Activated CD8-positive, alpha-beta T cell treated with anti-CD3 and anti-CD28 coated beads for 36 hours (primary cell): Measurements from ENCODE around the gene IL17B. TPM values are rescaled to one million over a fixed set of nuclear protein-coding genes. Genes with fewer than 3 reads are reported as not detected.

Experiments
- ATAC-seq: fragments of 200-7000 bp; cut with Tn5 transposase; one replicate; pipeline ENCODE4 v1.10.0; 2021; ENCODE audit warnings: mild to moderate bottlenecking, moderate library complexity
- CTCF ChIA-PET: fragments of 350-600 bp; sonication (Branson Sonifier 250); formaldehyde crosslinking; loops from one replicate; lab custom pipeline; 2021; ENCODE audit warnings: antibody characterized with exemption; lab: Charles Lee
- POLR2A ChIA-PET: fragments of 350-600 bp; sonication (Branson Sonifier 250); formaldehyde crosslinking; loops from one replicate; lab custom pipeline; 2021; ENCODE audit warnings: antibody characterized with exemption; lab: Charles Lee
- DNase-seq: peaks from one replicate; pipeline ENCODE4 v3.0.0-alpha.2; 2020
- H3K27ac Mint-ChIP-seq: one replicate; pipeline ENCODE4 v1.8.0; 2021; ENCODE audit warnings: mild to moderate bottlenecking, mixed read lengths
- H3K27me3 Mint-ChIP-seq: one replicate; pipeline ENCODE4 v1.8.0; 2021; ENCODE audit warnings: mixed read lengths
- H3K36me3 Mint-ChIP-seq: one replicate; pipeline ENCODE4 v1.8.0; 2021; ENCODE audit warnings: low read depth, mixed read lengths
- H3K4me1 Mint-ChIP-seq: one replicate; pipeline ENCODE4 v1.8.0; 2021; ENCODE audit warnings: low read depth, mixed read lengths
- H3K4me3 Mint-ChIP-seq: one replicate; pipeline ENCODE4 v1.8.0; 2021; ENCODE audit warnings: mild to moderate bottlenecking, moderate library complexity, mixed read lengths
- H3K9me3 Mint-ChIP-seq: one replicate; pipeline ENCODE4 v1.8.0; 2021; ENCODE audit warnings: mixed read lengths
- CTCF ChIP-seq: fragments of 200-600 bp; IDR thresholded peaks from one replicate; pipeline ENCODE4 v1.8.0; 2022; ENCODE audit warnings: antibody characterized with exemption, mild to moderate bottlenecking
- intact Hi-C: fragments of 100-400 bp; cut with micrococcal nuclease; formaldehyde crosslinking; loops from one replicate; pipeline ENCODE4 v1.10.0; 2022
- total RNA-seq, 2 experiments: library from RNA; stranded (reverse); gene quantifications; one replicate each; pipeline ENCODE4 v1.2.3, GENCODE V29; 2021

The IL17B gene
- total RNA-seq, 2 experiments from 2014 or later = not detected

- H3K27me3 Mint-ChIP-seq = no peaks in the 10 kb centered on the region
- intact Hi-C loops = no loop called here
- no peaks in the 10 kb centered on the region for H3K9me3 Mint-ChIP-seq
- H3K4me3 Mint-ChIP-seq = no peak overlapping the region
- ChIA-PET POLR2A (no interaction called here), CTCF (interaction anchor here (1.4 to 2.1 kb wide), 3 partner anchors 38 to 112 kb away, joined by 3 to 5 read pairs (median 4); no protein-coding TSS in a partner anchor)
- no peaks in the 10 kb centered on the region for H3K36me3 Mint-ChIP-seq
- ATAC-seq = no peak
- no peaks in the 10 kb centered on the region for H3K4me1 Mint-ChIP-seq
- no peak for TF ChIP-seq CTCF
- no peak for DNase-seq
- H3K27ac Mint-ChIP-seq = no peak overlapping the region
These were observed 40.4 kb upstream of the IL17B start for GRCh38 chr5:149419532-149419858.

DNA sequence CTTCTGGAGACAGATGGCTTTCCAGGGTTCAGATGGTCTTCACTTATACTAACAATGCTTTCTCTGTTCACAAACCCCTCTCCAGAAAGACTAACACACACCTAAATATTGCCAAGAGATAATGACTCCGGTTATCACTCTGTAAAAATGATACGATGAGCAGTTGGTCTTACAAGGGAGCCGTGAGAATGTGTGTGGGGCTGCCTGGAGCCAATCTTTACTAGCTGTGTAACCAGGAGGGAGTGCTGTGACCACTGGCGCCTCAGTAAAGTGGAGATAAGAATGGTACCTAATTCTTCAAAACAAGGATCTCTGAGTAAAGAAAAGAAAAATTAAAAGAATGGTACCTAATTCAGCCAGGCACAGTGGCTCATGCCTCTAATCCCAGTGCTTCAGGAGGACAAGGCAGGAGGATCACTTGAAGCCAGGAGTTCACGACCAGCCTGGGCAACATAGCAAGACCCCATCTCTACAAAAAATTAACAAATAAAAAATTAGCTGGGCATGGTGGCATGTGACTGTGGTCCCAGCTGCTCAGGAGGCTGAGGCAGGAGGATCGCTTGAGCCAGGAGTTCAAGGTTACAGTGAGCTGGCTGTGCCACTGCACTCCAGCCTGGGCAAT, 39.9 kb upstream of the IL17B start:
- Mint-ChIP-seq H3K36me3 (no peaks in the 10 kb centered on the region), H3K27me3 (no peaks in the 10 kb centered on the region), H3K4me3 (no peak overlapping the region), H3K4me1 (no peaks in the 10 kb centered on the region), H3K27ac (no peak overlapping the region), H3K9me3 (no peaks in the 10 kb centered on the region)
- TF ChIP-seq CTCF = no peak
- intact Hi-C loops = no loop called here
- DNase-seq (no peak), ATAC-seq (no peak)
- POLR2A ChIA-PET = no interaction called here
- CTCF ChIA-PET = interaction anchor here (1.4 kb wide), 1 partner anchor 112 kb away, joined by 3 read pairs; no protein-coding TSS in a partner anchor

DNA sequence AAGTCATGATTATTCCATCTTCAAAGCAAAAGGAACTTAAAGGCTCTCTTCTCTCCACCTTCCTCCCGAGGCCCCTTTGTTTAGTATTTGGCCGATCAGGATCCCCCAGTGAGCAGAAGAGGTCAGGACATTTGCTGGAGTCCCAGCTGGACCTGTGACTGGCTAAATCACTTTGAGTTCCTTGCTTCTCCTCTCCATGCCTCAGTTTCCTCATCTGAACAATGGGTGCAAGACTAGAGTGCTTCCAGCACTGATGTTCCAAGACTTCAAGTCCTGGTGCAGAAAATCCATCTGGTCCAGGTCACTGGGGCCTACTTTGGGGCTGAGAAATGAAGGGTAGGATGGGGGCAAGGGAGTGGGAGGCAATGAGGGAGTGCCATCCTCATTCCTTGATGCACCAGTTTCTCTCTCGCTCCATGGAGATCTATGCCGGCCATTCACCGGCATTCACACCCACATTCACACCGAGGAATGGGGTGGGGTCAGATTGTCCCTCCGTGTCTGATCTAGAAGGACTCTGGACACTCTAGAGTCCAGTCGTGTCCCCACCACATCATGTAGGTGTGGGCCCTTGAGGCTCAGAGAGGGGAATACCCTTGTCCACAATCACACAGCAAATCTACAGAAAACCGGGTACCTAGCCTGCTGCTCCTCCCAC, 38.7 kb upstream of the IL17B start:
- no peaks in the 10 kb centered on the region for H3K9me3 Mint-ChIP-seq
- no peaks in the 10 kb centered on the region for H3K27me3 Mint-ChIP-seq
- no peaks in the 10 kb centered on the region for H3K36me3 Mint-ChIP-seq
- no peak for DNase-seq
- POLR2A ChIA-PET = no interaction called here
- H3K4me1 Mint-ChIP-seq = no peaks in the 10 kb centered on the region
- no peak for TF ChIP-seq CTCF
- intact Hi-C loops = no loop called here
- CTCF ChIA-PET = interaction anchor here (0.7 kb wide), 1 partner anchor 16 kb away, joined by 3 read pairs; no protein-coding TSS in a partner anchor
- H3K4me3 Mint-ChIP-seq = no peak overlapping the region
- no peak overlapping the region for H3K27ac Mint-ChIP-seq
- no peak for ATAC-seq

DNA sequence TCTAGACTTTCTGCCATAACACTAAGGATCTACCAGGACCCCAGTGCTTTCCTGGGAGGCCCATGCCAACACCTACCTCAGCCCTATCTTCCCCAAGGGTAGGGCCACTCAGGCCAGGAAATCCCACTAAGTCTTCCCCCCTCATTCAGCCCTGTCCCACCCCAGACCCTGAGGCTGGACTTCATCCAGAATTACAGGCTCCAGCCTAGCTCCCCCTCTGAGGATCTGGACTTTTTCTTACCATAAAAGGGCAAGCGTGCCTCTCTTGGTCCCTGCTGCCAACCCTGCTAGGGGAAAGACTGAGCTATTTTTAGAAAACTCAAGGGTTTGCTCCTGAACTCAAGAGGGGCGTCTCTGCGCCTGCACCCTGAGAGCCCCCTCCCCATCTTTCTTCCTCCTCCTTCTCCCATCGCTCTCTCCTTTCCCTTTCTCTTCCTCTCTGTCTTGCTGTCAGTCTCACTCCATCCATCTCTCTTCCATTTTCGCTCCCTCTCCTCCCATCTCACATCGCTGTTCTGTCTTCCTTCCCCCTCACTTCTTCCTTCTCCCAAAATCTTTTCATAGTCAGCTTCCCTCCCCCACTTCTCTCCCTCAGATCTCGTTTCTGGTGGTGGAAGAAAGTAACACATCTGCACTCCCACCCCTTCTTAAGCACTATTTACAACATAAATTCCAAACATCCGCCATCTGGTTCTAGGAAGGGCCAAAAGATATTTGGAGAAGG, 38.1 kb upstream of the IL17B start:
- no peaks in the 10 kb centered on the region for H3K4me1 Mint-ChIP-seq
- H3K4me3 Mint-ChIP-seq = no peak overlapping the region
- no peak for TF ChIP-seq CTCF
- DNase-seq (no peak), ATAC-seq (no peak)
- no peaks in the 10 kb centered on the region for H3K36me3 Mint-ChIP-seq
- no peaks in the 10 kb centered on the region for H3K27me3 Mint-ChIP-seq
- ChIA-PET CTCF (interaction anchor here (0.7 to 1.8 kb wide), 2 partner anchors 17 to 49 kb away, joined by 3 to 6 read pairs; no protein-coding TSS in a partner anchor), POLR2A (interaction anchor here (0.6 kb wide), 1 partner anchor 15 kb away, joined by 3 read pairs; no protein-coding TSS in a partner anchor)
- no peak overlapping the region for H3K27ac Mint-ChIP-seq
- no peaks in the 10 kb centered on the region for H3K9me3 Mint-ChIP-seq
- intact Hi-C loops = no loop called here
